ENCODE measurements around the gene MDN1. TPM values are rescaled to one million over a fixed set of nuclear protein-coding genes. Genes with fewer than 3 reads are reported as not detected.
"Not testable (repeated sequence)": the region's sequence is repeated elsewhere in the genome, so short reads cannot be mapped to it uniquely, and the experiment has no call there.

MDN1 gene
- total RNA-seq, 1 experiment from 2014 or later, result 20.5 TPM

DNA sequence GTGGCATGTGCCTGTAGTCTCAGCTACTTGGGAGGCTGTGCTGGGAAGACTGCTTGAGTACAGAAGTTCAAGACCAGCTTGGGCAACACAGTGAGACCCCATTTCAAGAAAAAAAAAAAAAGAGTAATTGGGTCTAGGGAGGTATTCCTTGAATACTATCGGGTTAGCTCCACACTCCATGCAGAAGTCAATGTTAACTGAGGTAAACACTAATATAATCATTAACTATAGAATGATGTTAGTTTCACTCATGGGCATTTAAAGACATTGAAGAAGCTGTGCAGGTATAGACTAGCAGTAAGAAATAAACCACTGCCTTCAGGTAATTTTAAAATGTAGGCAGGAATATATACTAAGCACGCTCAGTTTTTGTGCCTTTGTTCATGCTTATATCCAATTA lies 32.6 kb downstream of the MDN1 start:
- Histone ChIP-seq H3K79me2 (ENCODE audit: low read length) (no peaks in the 10 kb centered on the region), H4K20me1 (ENCODE audit: low read length) (no peaks in the 10 kb centered on the region), H3K36me3 (ENCODE audit: low read depth, low read length) (peaks cover 34% of the 10 kb centered on the region; the same call in 1 of the 2 replicates), H3F3A (ENCODE audit: low read length, unreplicated experiment) (no peaks in the 10 kb centered on the region), H2AFZ (ENCODE audit: low read length) (no peak overlapping the region), H3K9me3 (ENCODE audit: low read length) (no peaks in the 10 kb centered on the region), H3K27ac (ENCODE audit: low read length) (no peak overlapping the region), H3K9me2 (replicated peaks; ENCODE audit: low read length) (no peaks in the 10 kb centered on the region), H3K4me1 (ENCODE audit: insufficient read depth, low read length) (no peaks in the 10 kb centered on the region), H3K9ac (ENCODE audit: low read length) (no peak overlapping the region), H3K27me3 (ENCODE audit: low read length) (no peaks in the 10 kb centered on the region), H3K4me2 (ENCODE audit: low read length) (no peak overlapping the region), H3K4me3 (ENCODE audit: low read length) (no peak overlapping the region)
- ChIA-PET CTCF (no interaction called here), POLR2A (ENCODE audit: unreplicated experiment) (no interaction called here)
- ATAC-seq (no peak), DNase-seq (no peak)
- BruUV-seq (replicated peaks), result no TSS peak
- no peak for TF ChIP-seq EZH2 (IDR thresholded peaks at IDR 0.05; ENCODE audit: low read length, unreplicated experiment)
- no peak for TF ChIP-seq EZH2phosphoT487 (IDR thresholded peaks at IDR 0.05; ENCODE audit: borderline replicate concordance, low read length)
- TF ChIP-seq, protein P1, sequence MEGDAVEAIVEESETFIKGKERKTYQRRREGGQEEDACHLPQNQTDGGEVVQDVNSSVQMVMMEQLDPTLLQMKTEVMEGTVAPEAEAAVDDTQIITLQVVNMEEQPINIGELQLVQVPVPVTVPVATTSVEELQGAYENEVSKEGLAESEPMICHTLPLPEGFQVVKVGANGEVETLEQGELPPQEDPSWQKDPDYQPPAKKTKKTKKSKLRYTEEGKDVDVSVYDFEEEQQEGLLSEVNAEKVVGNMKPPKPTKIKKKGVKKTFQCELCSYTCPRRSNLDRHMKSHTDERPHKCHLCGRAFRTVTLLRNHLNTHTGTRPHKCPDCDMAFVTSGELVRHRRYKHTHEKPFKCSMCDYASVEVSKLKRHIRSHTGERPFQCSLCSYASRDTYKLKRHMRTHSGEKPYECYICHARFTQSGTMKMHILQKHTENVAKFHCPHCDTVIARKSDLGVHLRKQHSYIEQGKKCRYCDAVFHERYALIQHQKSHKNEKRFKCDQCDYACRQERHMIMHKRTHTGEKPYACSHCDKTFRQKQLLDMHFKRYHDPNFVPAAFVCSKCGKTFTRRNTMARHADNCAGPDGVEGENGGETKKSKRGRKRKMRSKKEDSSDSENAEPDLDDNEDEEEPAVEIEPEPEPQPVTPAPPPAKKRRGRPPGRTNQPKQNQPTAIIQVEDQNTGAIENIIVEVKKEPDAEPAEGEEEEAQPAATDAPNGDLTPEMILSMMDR (conservative IDR thresholded peaks at IDR 0.05; ENCODE audit: low read depth, low read length), result no peak
- intact Hi-C loops (cut with micrococcal nuclease), result no loop called here

DNA sequence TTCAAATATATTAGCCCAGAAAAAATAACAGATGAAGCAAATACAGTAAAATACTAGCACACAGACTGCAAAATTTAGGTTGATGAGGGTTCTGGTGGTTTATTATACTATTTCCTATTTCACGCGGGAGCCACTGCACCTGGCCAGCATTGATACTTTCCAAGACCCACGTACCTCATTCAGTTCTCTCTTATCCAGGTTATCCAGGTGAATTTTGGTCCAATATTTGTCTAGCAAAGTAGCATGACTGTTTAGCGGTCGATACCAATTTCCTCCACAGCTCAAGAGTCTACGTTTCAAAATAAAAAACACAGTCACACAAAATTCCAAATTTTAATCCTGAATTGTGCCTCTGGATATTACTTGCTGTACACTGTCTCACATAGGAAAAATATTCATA lies 34.8 kb downstream of the MDN1 start:
- no TSS peak for BruUV-seq (replicated peaks)
- no peaks in the 10 kb centered on the region for H3K9me2 ChIP-seq (replicated peaks; ENCODE audit: low read length)
- no peak overlapping the region for H3K4me2 ChIP-seq (ENCODE audit: low read length)
- DNase-seq (no peak), ATAC-seq (no peak)
- H3K79me2 ChIP-seq (ENCODE audit: low read length), result no peaks in the 10 kb centered on the region
- no peaks in the 10 kb centered on the region for H3K4me1 ChIP-seq (ENCODE audit: insufficient read depth, low read length)
- H3K27ac ChIP-seq (ENCODE audit: low read length), result no peak overlapping the region
- H2AFZ ChIP-seq (ENCODE audit: low read length), result no peak overlapping the region
- H3K36me3 ChIP-seq (ENCODE audit: low read depth, low read length), result peaks cover 29% of the 10 kb centered on the region
- TF ChIP-seq EZH2 (IDR thresholded peaks at IDR 0.05; ENCODE audit: low read length, unreplicated experiment), result no peak
- TF ChIP-seq EZH2phosphoT487 (IDR thresholded peaks at IDR 0.05; ENCODE audit: borderline replicate concordance, low read length), result no peak
- TF ChIP-seq, protein P1 (conservative IDR thresholded peaks at IDR 0.05; ENCODE audit: low read depth, low read length), result no peak
- ChIA-PET POLR2A (ENCODE audit: unreplicated experiment) (no interaction called here), CTCF (no interaction called here)
- H3K4me3 ChIP-seq (ENCODE audit: low read length), result no peak overlapping the region
- H3F3A ChIP-seq (ENCODE audit: low read length, unreplicated experiment), result no peaks in the 10 kb centered on the region
- no peaks in the 10 kb centered on the region for H3K27me3 ChIP-seq (ENCODE audit: low read length)
- no peaks in the 10 kb centered on the region for H3K9me3 ChIP-seq (ENCODE audit: low read length)
- intact Hi-C loops (cut with micrococcal nuclease), result no loop called here
- H4K20me1 ChIP-seq (ENCODE audit: low read length), result no peaks in the 10 kb centered on the region
- H3K9ac ChIP-seq (ENCODE audit: low read length), result no peak overlapping the region

DNA sequence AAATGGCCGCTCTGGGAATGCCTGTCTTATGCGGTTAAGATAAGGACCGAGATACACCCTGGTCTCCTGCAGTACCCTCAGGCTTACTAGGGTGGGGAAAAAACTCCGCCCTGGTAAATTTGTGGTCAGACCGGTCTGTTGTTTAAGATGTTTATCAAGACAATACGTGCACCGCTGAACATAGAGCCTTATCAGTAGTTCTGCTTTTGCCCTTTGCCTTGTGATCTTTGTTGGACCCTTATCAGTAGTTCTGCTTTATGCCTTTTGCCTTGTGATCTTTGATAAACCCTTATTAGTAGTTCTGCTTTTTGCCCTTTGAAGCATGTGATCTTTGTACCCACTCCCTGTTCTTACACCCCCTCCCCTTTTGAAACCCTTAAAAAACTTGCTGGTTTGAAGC lies 36.3 kb downstream of the MDN1 start:
- H3K4me1 ChIP-seq (ENCODE audit: insufficient read depth, low read length); H3F3A ChIP-seq (ENCODE audit: low read length, unreplicated experiment); H3K27me3 ChIP-seq (ENCODE audit: low read length); ATAC-seq; DNase-seq; H3K9me2 ChIP-seq (replicated peaks; ENCODE audit: low read length); CTCF ChIA-PET; BruUV-seq (replicated peaks); H3K79me2 ChIP-seq (ENCODE audit: low read length); intact Hi-C loops (cut with micrococcal nuclease); H3K27ac ChIP-seq (ENCODE audit: low read length); H3K9me3 ChIP-seq (ENCODE audit: low read length); H2AFZ ChIP-seq (ENCODE audit: low read length); POLR2A ChIA-PET (ENCODE audit: unreplicated experiment); H3K9ac ChIP-seq (ENCODE audit: low read length); H3K4me3 ChIP-seq (ENCODE audit: low read length); H4K20me1 ChIP-seq (ENCODE audit: low read length); H3K4me2 ChIP-seq (ENCODE audit: low read length): not testable (repeated sequence)
- peaks cover 31% of the 10 kb centered on the region for H3K36me3 ChIP-seq (ENCODE audit: low read depth, low read length)
